Tibial nerve (tissue), 4 donors: ENCODE results near the gene NDUFC2.

Experiments used
- EP300 ChIP-seq, 2 donors: sonication (generic); formaldehyde crosslinking; IDR thresholded peaks; one replicate each; pipeline ENCODE4 v1.6.1; 2017; ENCODE audit warnings: antibody characterized with exemption in 2 of 2, mild to moderate bottlenecking in 1 of 2
- POLR2A ChIP-seq, 2 donors: fragments of 450-650 bp; IDR thresholded peaks; one replicate each; pipeline ENCODE4 v1.6.1; 2017; ENCODE audit warnings: antibody characterized with exemption in 2 of 2, mild to moderate bottlenecking in 2 of 2, moderate library complexity in 2 of 2
- TF ChIP-seq, protein P1 (sequence below), 5 experiments: fragments of 200-600 bp in 3 of 5; fragments of 450-650 bp in 2 of 5; sonication (generic) in 3 of 5; IDR thresholded peaks; one replicate each; pipeline ENCODE4 v1.5.1; 2016 to 2019; ENCODE audit warnings: antibody characterized with exemption in 5 of 5, mild to moderate bottlenecking in 3 of 5, moderate library complexity in 2 of 5

DNA sequence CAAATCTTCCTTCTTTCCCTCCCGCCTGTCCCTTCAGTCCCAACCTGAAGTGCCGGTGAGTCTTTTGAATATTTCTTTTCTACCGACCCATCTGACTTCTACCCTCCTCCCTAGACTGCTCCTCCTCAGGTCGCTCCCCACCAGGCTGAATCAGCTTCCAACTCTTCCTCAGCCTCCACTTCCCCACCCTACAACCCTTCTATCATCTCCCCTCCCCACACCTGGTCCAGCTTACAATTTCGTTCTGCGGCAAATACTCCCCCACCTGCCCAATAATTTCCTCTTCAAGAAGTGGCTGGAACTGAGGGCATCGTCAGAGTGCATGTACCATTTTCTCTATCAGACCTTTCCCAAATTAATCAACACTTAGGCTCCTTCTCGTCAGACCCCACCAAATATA is 2.5 kb upstream of the NDUFC2 start:
- TF ChIP-seq, protein P1, sequence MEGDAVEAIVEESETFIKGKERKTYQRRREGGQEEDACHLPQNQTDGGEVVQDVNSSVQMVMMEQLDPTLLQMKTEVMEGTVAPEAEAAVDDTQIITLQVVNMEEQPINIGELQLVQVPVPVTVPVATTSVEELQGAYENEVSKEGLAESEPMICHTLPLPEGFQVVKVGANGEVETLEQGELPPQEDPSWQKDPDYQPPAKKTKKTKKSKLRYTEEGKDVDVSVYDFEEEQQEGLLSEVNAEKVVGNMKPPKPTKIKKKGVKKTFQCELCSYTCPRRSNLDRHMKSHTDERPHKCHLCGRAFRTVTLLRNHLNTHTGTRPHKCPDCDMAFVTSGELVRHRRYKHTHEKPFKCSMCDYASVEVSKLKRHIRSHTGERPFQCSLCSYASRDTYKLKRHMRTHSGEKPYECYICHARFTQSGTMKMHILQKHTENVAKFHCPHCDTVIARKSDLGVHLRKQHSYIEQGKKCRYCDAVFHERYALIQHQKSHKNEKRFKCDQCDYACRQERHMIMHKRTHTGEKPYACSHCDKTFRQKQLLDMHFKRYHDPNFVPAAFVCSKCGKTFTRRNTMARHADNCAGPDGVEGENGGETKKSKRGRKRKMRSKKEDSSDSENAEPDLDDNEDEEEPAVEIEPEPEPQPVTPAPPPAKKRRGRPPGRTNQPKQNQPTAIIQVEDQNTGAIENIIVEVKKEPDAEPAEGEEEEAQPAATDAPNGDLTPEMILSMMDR (IDR thresholded peaks at IDR 0.05), result no peak
- TF ChIP-seq POLR2A (IDR thresholded peaks at IDR 0.05) (no peak), EP300 (IDR thresholded peaks at IDR 0.05) (no peak)
